Uterus (tissue), 4 donors: ENCODE data around the gene STUM. TPM values are rescaled to one million over a fixed set of nuclear protein-coding genes. Genes with fewer than 3 reads are reported as not detected.
A peak's percentile ranks its signal among the peaks of the same experiment; 100 is the strongest.

Source experiments
- DNase-seq, 2 donors: peaks; one replicate each; pipeline ENCODE4 v3.0.0-alpha.2; 2019 to 2020
- H3K27ac ChIP-seq, 2 donors: fragments of 200-600 bp; sonication (generic); 1 replicate in 1 of 2; 2 replicates in 1 of 2; pipeline ENCODE4 v1.5.1; 2016 to 2018
- H3K27me3 ChIP-seq, 2 donors: fragments of 200-600 bp; sonication (generic); one replicate each; pipeline ENCODE4 v1.5.1; 2018 to 2019; ENCODE audit warnings: control low read depth in 1 of 2
- H3K36me3 ChIP-seq, 2 donors: fragments of 200-600 bp; sonication (generic); one replicate each; pipeline ENCODE4 v1.5.1; 2019; ENCODE audit warnings: control low read depth in 1 of 2
- H3K4me1 ChIP-seq, 2 donors: fragments of 200-600 bp; sonication (generic); one replicate each; pipeline ENCODE4 v1.5.1; 2018 to 2019; ENCODE audit warnings: control low read depth in 1 of 2
- H3K4me3 ChIP-seq, 2 donors: fragments of 200-600 bp; sonication (generic); 1 replicate in 1 of 2; 2 replicates in 1 of 2; pipeline ENCODE4 v1.5.1; 2018 to 2019; ENCODE audit warnings: mild to moderate bottlenecking in 1 of 2
- H3K9me3 ChIP-seq, 2 donors: fragments of 200-600 bp; sonication (generic); one replicate each; pipeline ENCODE4 v1.5.1; 2019; ENCODE audit warnings: control low read depth in 1 of 2
- POLR2A ChIP-seq, 2 donors: fragments of 450-650 bp; IDR thresholded peaks; one replicate each; pipeline ENCODE4 v1.6.1; 2016; ENCODE audit warnings: antibody characterized with exemption in 2 of 2, mild to moderate bottlenecking in 1 of 2, moderate library complexity in 1 of 2
- intact Hi-C: fragments of 100-400 bp; cut with DNase I; formaldehyde crosslinking; loops from one replicate; pipeline ENCODE4 v1.15.1; 2023; ENCODE audit warnings: low total_unique reads
- total RNA-seq, 4 donors: library from RNA; depleted of rRNA in 3 of 4; stranded (reverse); fragments of >200 nt in 3 of 4; gene quantifications; one replicate each; pipeline versions ENCODE4 v1.1.0 to v1.2.4, GENCODE V29; 2014 to 2023
- TF ChIP-seq, protein P1 (sequence below), 4 experiments: fragments of 200-600 bp in 2 of 4; fragments of 450-650 bp in 2 of 4; sonication (generic) in 2 of 4; IDR thresholded peaks; one replicate each; pipeline ENCODE4 v1.5.1; 2016 to 2019; ENCODE audit warnings: antibody characterized with exemption in 4 of 4, mild to moderate bottlenecking in 2 of 4, moderate library complexity in 1 of 4
- donor health status: DM: yes; HTN: yes; CAD: no.

The STUM gene
- total RNA-seq, 4 donors from 2014 or later, result 0.88 to 9.1 (median 2.2) TPM

DNA sequence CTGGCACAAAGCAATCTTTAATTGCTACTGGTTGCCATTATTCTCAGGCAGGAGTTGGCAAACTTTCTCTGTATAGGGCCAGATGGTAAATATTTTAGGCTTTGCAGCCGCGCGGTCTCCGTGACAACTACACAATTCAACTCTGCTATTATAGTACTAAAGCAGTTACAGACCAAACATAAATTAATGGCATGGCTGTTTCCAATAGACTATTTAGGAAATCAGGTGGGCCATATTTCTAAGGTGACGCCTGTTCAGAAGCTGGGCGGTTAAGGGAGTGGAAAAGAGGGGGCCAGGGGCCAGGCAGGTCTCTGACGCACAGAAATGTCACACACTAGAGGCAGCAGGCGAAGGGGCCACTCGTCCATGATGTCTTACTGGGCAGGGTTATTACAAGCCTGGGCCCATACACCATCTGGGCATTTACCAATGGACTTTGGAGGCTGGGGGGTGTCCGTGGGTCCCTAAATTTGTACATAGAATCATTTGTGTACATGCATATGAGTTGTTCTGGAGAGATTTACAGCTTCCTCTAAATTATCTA, 80.1 kb downstream of the STUM start:
- intact Hi-C loops, result no loop called here
- no peak overlapping the region for H3K27ac ChIP-seq

DNA sequence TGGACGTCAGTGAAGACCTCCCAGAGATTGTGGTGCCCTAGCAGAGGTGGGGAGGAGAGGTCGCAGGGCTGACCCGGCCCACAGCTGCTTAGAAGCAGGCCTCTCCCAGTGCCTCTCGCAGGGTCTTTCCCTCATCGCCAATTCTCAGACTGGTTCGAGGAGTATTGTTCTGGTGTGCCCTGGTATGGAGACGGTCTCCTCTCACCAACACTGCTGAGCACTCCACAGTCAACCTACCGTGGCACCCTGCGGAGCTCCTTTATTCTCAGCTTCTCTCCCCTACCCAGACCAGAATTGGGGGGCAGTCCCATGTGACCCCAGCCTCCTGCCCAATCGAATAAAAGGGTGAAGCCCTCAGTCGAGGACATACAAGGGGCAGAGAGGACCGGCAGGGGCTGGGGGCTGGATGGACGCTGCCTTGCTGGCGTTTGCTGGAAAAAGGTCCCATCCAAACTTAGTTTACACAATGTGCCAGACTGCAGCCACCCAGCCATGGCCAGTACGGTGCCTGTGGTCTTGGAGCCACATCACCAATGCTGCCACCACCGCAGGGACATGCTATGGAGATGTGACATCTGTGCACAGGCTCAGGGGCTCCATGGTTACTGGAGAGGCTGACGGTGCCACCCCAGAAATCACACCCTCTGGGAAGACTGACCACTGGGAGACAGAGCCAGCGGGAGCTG, 80.8 kb downstream of the STUM start:
- Histone ChIP-seq H3K4me3 (no peak overlapping the region), H3K27ac (no peak overlapping the region), H3K36me3 (no peaks in the 10 kb centered on the region), H3K27me3 (no peaks in the 10 kb centered on the region), H3K9me3 (no peaks in the 10 kb centered on the region), H3K4me1 (peaks cover 0 to 11% of the 10 kb centered on the region in 2 donors)
- intact Hi-C loops, result no loop called here
- TF ChIP-seq POLR2A (IDR thresholded peaks at IDR 0.05), result no peak
- TF ChIP-seq, protein P1, sequence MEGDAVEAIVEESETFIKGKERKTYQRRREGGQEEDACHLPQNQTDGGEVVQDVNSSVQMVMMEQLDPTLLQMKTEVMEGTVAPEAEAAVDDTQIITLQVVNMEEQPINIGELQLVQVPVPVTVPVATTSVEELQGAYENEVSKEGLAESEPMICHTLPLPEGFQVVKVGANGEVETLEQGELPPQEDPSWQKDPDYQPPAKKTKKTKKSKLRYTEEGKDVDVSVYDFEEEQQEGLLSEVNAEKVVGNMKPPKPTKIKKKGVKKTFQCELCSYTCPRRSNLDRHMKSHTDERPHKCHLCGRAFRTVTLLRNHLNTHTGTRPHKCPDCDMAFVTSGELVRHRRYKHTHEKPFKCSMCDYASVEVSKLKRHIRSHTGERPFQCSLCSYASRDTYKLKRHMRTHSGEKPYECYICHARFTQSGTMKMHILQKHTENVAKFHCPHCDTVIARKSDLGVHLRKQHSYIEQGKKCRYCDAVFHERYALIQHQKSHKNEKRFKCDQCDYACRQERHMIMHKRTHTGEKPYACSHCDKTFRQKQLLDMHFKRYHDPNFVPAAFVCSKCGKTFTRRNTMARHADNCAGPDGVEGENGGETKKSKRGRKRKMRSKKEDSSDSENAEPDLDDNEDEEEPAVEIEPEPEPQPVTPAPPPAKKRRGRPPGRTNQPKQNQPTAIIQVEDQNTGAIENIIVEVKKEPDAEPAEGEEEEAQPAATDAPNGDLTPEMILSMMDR (IDR thresholded peaks at IDR 0.05), result no peak
- DNase-seq, result peak; percentile 13 to 15

More for the DNA sequence above, 80.1 kb downstream of the STUM start:
- Histone ChIP-seq H3K9me3 (no peaks in the 10 kb centered on the region), H3K4me1 (peaks cover 0 to 11% of the 10 kb centered on the region in 2 donors), H3K4me3 (no peak overlapping the region), H3K27me3 (no peaks in the 10 kb centered on the region), H3K36me3 (no peaks in the 10 kb centered on the region)
- no peak for TF ChIP-seq POLR2A (IDR thresholded peaks at IDR 0.05)
- TF ChIP-seq, protein P1 (IDR thresholded peaks at IDR 0.05), result no peak
- peak in 1 of 2 donors; percentile 8 for DNase-seq

DNA sequence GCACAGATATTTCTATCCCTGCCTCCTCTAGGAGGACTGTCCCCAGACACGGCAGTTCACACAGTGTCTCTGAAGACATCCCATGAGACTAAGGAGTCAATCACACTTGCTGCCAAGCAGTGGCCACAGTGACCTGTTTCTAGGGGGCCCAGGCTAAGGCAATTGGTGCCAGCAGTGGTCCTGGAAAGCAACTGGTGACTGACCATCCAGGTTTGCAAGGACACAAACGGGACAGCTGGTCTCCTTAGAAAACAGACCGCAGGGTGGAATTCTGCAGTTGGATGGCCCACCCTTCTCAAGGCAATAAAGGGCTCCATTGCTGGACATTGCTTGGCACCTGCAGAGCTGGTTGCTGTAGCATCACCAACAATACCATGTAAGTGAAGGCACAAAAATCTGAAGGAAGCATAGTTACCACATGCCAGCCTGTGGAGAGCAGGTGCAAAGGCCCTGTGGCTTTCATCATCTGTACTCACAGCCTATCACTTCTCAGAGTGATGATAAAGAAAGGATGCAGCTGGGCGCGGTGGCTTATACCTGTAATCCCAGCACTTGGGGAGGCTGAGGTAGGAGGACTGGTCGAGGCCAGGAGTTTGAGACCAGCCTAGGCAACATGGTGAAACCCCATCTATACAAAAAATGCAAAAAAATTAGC, 81.5 kb downstream of the STUM start:
- no peak overlapping the region for H3K27ac ChIP-seq
- TF ChIP-seq, protein P1 (IDR thresholded peaks at IDR 0.05), result no peak
- no peak for TF ChIP-seq POLR2A (IDR thresholded peaks at IDR 0.05)
- peak in 1 of 2 donors; percentile 13 for DNase-seq
- H3K27me3 ChIP-seq, result no peaks in the 10 kb centered on the region
- intact Hi-C loops, result no loop called here
- no peaks in the 10 kb centered on the region for H3K9me3 ChIP-seq
- H3K36me3 ChIP-seq, result no peaks in the 10 kb centered on the region
- H3K4me3 ChIP-seq, result no peak overlapping the region
- peaks cover 0 to 11% of the 10 kb centered on the region in 2 donors for H3K4me1 ChIP-seq

GRCh38 chr1:226630592-226630991, 82.0 kb downstream of the STUM start:
- intact Hi-C loops, result no loop called here
- Histone ChIP-seq H3K9me3 (no peaks in the 10 kb centered on the region), H3K4me1 (peaks cover 0 to 11% of the 10 kb centered on the region in 2 donors), H3K4me3 (no peak overlapping the region), H3K36me3 (no peaks in the 10 kb centered on the region), H3K27me3 (no peaks in the 10 kb centered on the region), H3K27ac (no peak overlapping the region)
- no peak for TF ChIP-seq POLR2A (IDR thresholded peaks at IDR 0.05)
- TF ChIP-seq, protein P1 (IDR thresholded peaks at IDR 0.05), result no peak
- no peak for DNase-seq
